ENCODE data around the gene GNL2. TPM values are rescaled to one million over a fixed set of nuclear protein-coding genes. Genes with fewer than 3 reads are reported as not detected.
"Not testable (repeated sequence)": the region's sequence is repeated elsewhere in the genome, so short reads cannot be mapped to it uniquely, and the experiment has no call there.

GNL2 gene
- total and polyA plus RNA-seq, 11 donors = 19.4 to 76.7 (median 25.1) TPM

- no peak overlapping the region for H3K4me3 ChIP-seq
- H3K27ac ChIP-seq = no peak overlapping the region
- ATAC-seq = no peak
- H3K36me3 ChIP-seq = peaks cover 2 to 99% (median 73%) of the 10 kb centered on the region in 9 donors
- no peak for DNase-seq
- peaks cover 0 to 5% (median 0%) of the 10 kb centered on the region in 12 donors for H3K4me1 ChIP-seq
- no peaks in the 10 kb centered on the region for H3K27me3 ChIP-seq
- intact Hi-C loops (cut with DNase I) = no loop called here
- TF ChIP-seq CTCF (IDR thresholded peaks at IDR 0.05) (no peak), POLR2A (IDR thresholded peaks at IDR 0.05) (no peak)
- WGBS, 4 donors = 95 to 97% (median 96%) methylated on average over 21 of the region's 21 CpGs
- H3K9me3 ChIP-seq = no peaks in the 10 kb centered on the region
These were observed 51.2 kb downstream of the GNL2 start for GRCh38 chr1:37544530-37544929.

- 95 to 96% (median 95%) methylated on average over 30 of the region's 30 CpGs for WGBS, 4 donors
- DNase-seq (no peak), ATAC-seq (no peak)
- H3K27me3 ChIP-seq = no peaks in the 10 kb centered on the region
- intact Hi-C loops (cut with DNase I) = no loop called here
- H3K4me1 ChIP-seq = no peaks in the 10 kb centered on the region
- no peaks in the 10 kb centered on the region for H3K9me3 ChIP-seq
- TF ChIP-seq CTCF (IDR thresholded peaks at IDR 0.05) (no peak), POLR2A (IDR thresholded peaks at IDR 0.05) (no peak)
- peaks cover 5 to 99% (median 74%) of the 10 kb centered on the region in 9 donors for H3K36me3 ChIP-seq
- no peak overlapping the region for H3K27ac ChIP-seq
- H3K4me3 ChIP-seq = no peak overlapping the region
These were observed 55.5 kb downstream of the GNL2 start for GRCh38 chr1:37540036-37540785.

- H3K27me3 ChIP-seq; H3K9me3 ChIP-seq; H3K4me3 ChIP-seq; H3K4me1 ChIP-seq; H3K27ac ChIP-seq; DNase-seq; ATAC-seq; intact Hi-C loops (cut with DNase I): not testable (repeated sequence)
- WGBS, 4 donors = 93 to 97% (median 95%) methylated on average over 10 of the region's 10 CpGs
- peaks cover 5 to 90% (median 75%) of the 10 kb centered on the region in 9 donors for H3K36me3 ChIP-seq
These were observed 56.6 kb downstream of the GNL2 start for GRCh38 chr1:37539154-37539553.

GRCh38 chr1:37537378-37537777 lies 58.4 kb downstream of the GNL2 start:
- H3K4me1 ChIP-seq = peaks cover 0 to 15% (median 9%) of the 10 kb centered on the region in 12 donors
- ATAC-seq (no peak), DNase-seq (no peak)
- intact Hi-C loops (cut with DNase I) = no loop called here
- no peaks in the 10 kb centered on the region for H3K27me3 ChIP-seq
- H3K27ac ChIP-seq = no peak overlapping the region
- no peak for TF ChIP-seq POLR2A (IDR thresholded peaks at IDR 0.05)
- TF ChIP-seq CTCF (IDR thresholded peaks at IDR 0.05) = no peak
- no peak overlapping the region for H3K4me3 ChIP-seq
- no peaks in the 10 kb centered on the region for H3K9me3 ChIP-seq
- H3K36me3 ChIP-seq = peaks cover 5 to 73% (median 69%) of the 10 kb centered on the region in 9 donors
- 87 to 93% (median 92%) methylated on average over 2 of the region's 2 CpGs for WGBS, 4 donors

Measured in heart left ventricle (tissue), 16 donors.